SK-N-SH treated with all-trans-retinoic acid at 6 μM for 48 hours (cell line): ENCODE data around the gene NAV3.

Experiments used
- CREB5 ChIP-seq: fragments of 250-450 bp; sonication (Bioruptor Pico); IDR thresholded peaks from 2 replicates; pipeline ENCODE4 v1.5.1; 2020; ENCODE audit warnings: low read depth, mild to moderate bottlenecking, moderate library complexity
- GLIS3 ChIP-seq: fragments of 250-450 bp; sonication (Bioruptor Pico); IDR thresholded peaks from 2 replicates; pipeline ENCODE4 v1.5.0; 2020; ENCODE audit warnings: mild to moderate bottlenecking, moderate library complexity
- ISL1 ChIP-seq: fragments of 250-450 bp; sonication (Bioruptor Pico); IDR thresholded peaks from 2 replicates; pipeline ENCODE4 v2.1.2; 2022; ENCODE audit warnings: mild to moderate bottlenecking, moderate library complexity
- SNAI2 ChIP-seq: fragments of 250-450 bp; sonication (Bioruptor Pico); IDR thresholded peaks from 2 replicates; pipeline ENCODE4 v1.5.0; 2020; ENCODE audit warnings: mild to moderate bottlenecking, moderate library complexity
- TOX ChIP-seq: fragments of 250-450 bp; sonication (Bioruptor Pico); IDR thresholded peaks from 2 replicates; pipeline ENCODE4 v1.8.0; 2021; ENCODE audit warnings: mild to moderate bottlenecking, moderate library complexity, borderline replicate concordance
- TSHZ2 ChIP-seq: fragments of 250-450 bp; sonication (Bioruptor Pico); IDR thresholded peaks from 2 replicates; pipeline ENCODE4 v1.5.0; 2020; ENCODE audit warnings: mild to moderate bottlenecking, moderate library complexity
- ZNF70 ChIP-seq: fragments of 450-650 bp; formaldehyde crosslinking; IDR thresholded peaks from 2 replicates; pipeline ENCODE4 v1.5.0; 2020; ENCODE audit warnings: mild to moderate bottlenecking, moderate library complexity
- ZNF8 ChIP-seq: fragments of 450-650 bp; formaldehyde crosslinking; IDR thresholded peaks from 2 replicates; pipeline ENCODE4 v1.5.0; 2020; ENCODE audit warnings: mild to moderate bottlenecking, moderate library complexity
- TF ChIP-seq, protein P1 (sequence below): fragments of 250-450 bp; sonication (Bioruptor Pico); IDR thresholded peaks from 2 replicates; pipeline ENCODE4 v1.8.0; 2020; ENCODE audit warnings: mild to moderate bottlenecking, moderate library complexity, borderline replicate concordance

- no peak for TF ChIP-seq SNAI2
- no peak for TF ChIP-seq TSHZ2 (CRISPR knock-in tag)
- TF ChIP-seq ISL1 (CRISPR knock-in tag), result no peak
- TF ChIP-seq GLIS3 (CRISPR knock-in tag), result no peak
- TF ChIP-seq, protein P1, sequence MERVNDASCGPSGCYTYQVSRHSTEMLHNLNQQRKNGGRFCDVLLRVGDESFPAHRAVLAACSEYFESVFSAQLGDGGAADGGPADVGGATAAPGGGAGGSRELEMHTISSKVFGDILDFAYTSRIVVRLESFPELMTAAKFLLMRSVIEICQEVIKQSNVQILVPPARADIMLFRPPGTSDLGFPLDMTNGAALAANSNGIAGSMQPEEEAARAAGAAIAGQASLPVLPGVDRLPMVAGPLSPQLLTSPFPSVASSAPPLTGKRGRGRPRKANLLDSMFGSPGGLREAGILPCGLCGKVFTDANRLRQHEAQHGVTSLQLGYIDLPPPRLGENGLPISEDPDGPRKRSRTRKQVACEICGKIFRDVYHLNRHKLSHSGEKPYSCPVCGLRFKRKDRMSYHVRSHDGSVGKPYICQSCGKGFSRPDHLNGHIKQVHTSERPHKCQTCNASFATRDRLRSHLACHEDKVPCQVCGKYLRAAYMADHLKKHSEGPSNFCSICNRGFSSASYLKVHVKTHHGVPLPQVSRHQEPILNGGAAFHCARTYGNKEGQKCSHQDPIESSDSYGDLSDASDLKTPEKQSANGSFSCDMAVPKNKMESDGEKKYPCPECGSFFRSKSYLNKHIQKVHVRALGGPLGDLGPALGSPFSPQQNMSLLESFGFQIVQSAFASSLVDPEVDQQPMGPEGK (CRISPR knock-in tag), result no peak
- no peak for TF ChIP-seq ZNF8 (CRISPR knock-in tag)
- TF ChIP-seq TOX, result no peak
- no peak for TF ChIP-seq ZNF70
- TF ChIP-seq CREB5 (CRISPR knock-in tag), result no peak
Observed at GRCh38 chr12:78038541-78038940, 207.8 kb downstream of the NAV3 start.
